Spleen (tissue), 7 donors: ENCODE results near the gene DTX4.

Experiments used
- CTCF ChIP-seq, 11 experiments: fragments of 200-600 bp in 7 of 11; fragments of 450-650 bp in 4 of 11; sonication (generic) in 4 of 11; IDR thresholded peaks in 8 of 11; conservative IDR thresholded peaks in 3 of 11; 1 replicate in 7 of 11; 2 replicates in 4 of 11; pipeline versions ENCODE4 v1.4.0 to v1.8.0; 2016 to 2021; ENCODE audit warnings: antibody characterized with exemption in 11 of 11, inconsistent platforms in 4 of 11, mild to moderate bottlenecking in 1 of 11
- POLR2A ChIP-seq, 3 donors: fragments of 450-650 bp; IDR thresholded peaks; one replicate each; pipeline ENCODE4 v1.5.1; 2017; ENCODE audit warnings: antibody characterized with exemption in 3 of 3, mild to moderate bottlenecking in 1 of 3
- POLR2AphosphoS5 ChIP-seq, 3 donors: sonication (generic); formaldehyde crosslinking; IDR thresholded peaks; one replicate each; pipeline ENCODE4 v1.5.1; 2017; ENCODE audit warnings: antibody characterized with exemption in 3 of 3
- donor health status: DM: no; HTN: no; CAD: no; lungs with moderate emphysema.
- donor health status: DM: no; HTN: no; CAD: no.
- donor health status: DM: no; HTN: no; CAD: no.

- TF ChIP-seq POLR2AphosphoS5 (IDR thresholded peaks at IDR 0.05) = no peak
- TF ChIP-seq CTCF (IDR thresholded peaks at IDR 0.05 in 8 of 11, conservative IDR thresholded peaks at IDR 0.05 in 3 of 11) = no peak
- no peak for TF ChIP-seq POLR2A (IDR thresholded peaks at IDR 0.05)
Measured at GRCh38 chr11:59195586-59195985, 23.7 kb downstream of the DTX4 start.
